Bladder microvascular endothelial cell (primary cell): Measurements from ENCODE around the gene TBC1D30. TPM values are rescaled to one million over a fixed set of nuclear protein-coding genes. Genes with fewer than 3 reads are reported as not detected.

Experiments
- total RNA-seq: library from RNA; depleted of rRNA; stranded (reverse); fragments of >200 nt; gene quantifications from 2 replicates; pipeline ENCODE4 v1.2.3, GENCODE V29; 2014

TBC1D30 gene
- 7.8 and 12.0 TPM in 2 replicates for total RNA-seq

GRCh38 chr12:64824500-64825142 is at the start of gene TBC1D30:
TBC1D30 (plus strand) TSS chr12:64824647; CDS start chr12:64824880, 233 bp downstream.

Other genes with a start within 250 kb of the TBC1D30 start
- 25.4 and 26.3 TPM in 2 replicates for gene RASSF3, start 214.2 kb upstream of the TBC1D30 start, total RNA-seq
- gene GNS, start 65.2 kb upstream of the TBC1D30 start, total RNA-seq, result 156 and 285 TPM in 2 replicates